HepG2 (cell line): Measurements from ENCODE around the gene CRTAC1. TPM values are rescaled to one million over a fixed set of nuclear protein-coding genes. Genes with fewer than 3 reads are reported as not detected.

ENCODE experiments used
- ATAC-seq: fragments of 200-7000 bp; cut with Tn5 transposase; 3 replicates; pipeline ENCODE4 v1.9.1; 2020; ENCODE audit warnings: mild to moderate bottlenecking, moderate library complexity
- BruUV-seq: library from RNA; stranded (reverse); fragments of 400-500 nt; replicated peaks from 2 replicates; lab custom pipeline; 2021; lab: Mats Ljungman, UMichigan
- CTCF ChIA-PET: fragments of 300-600 bp; formaldehyde crosslinking; extraction: SDS; loops from one replicate; lab custom pipeline; 2021; ENCODE audit warnings: low total read pairs, inconsistent platforms, low intra/inter-chr PET ratio; lab: Yijun Ruan, JAX
- POLR2A ChIA-PET: fragments of 350-600 bp; sonication (Branson Sonifier 250); formaldehyde crosslinking; loops from one replicate; lab custom pipeline; 2020; ENCODE audit warnings: antibody characterized with exemption, inconsistent platforms; lab: Yijun Ruan, JAX
- DNase-seq: peaks from one replicate; pipeline ENCODE4 v3.0.0-alpha.2; 2015; ENCODE audit warnings: low spot score
- FAIRE-seq: peaks from 3 replicates; lab custom pipeline; 2011; peaks lifted over from hg19 to GRCh38; lab: Jason Lieb, UNC
- H2AFZ ChIP-seq: one replicate; pipeline ENCODE4 v1.6.1; 2011; ENCODE audit warnings: low read length, inconsistent platforms
- H3K27ac ChIP-seq: fragments of 300-600 bp; 3 replicates; pipeline ENCODE4 v1.8.0; 2011; ENCODE audit warnings: mixed run types, mild to moderate bottlenecking, mixed read lengths, low read length, inconsistent platforms; ENCODE audit not compliant: insufficient read depth; ENCODE audit errors: extremely low read length
- H3K27me3 ChIP-seq, 2 experiments: fragments of 200-600 bp in 1 of 2; 2 replicates in 1 of 2; 3 replicates in 1 of 2; pipeline versions ENCODE4 v1.6.0 to v1.8.0; 2011; ENCODE audit warnings: low read length in 2 of 2, mild to moderate bottlenecking in 2 of 2, moderate library complexity in 2 of 2, inconsistent platforms in 1 of 2; ENCODE audit not compliant: insufficient read depth in 2 of 2, control insufficient read depth in 1 of 2
- H3K36me3 ChIP-seq, 2 experiments: fragments of 200-600 bp in 1 of 2; replicated peaks in 1 of 2; 2 replicates in 1 of 2; 3 replicates in 1 of 2; pipeline versions ENCODE4 v1.5.1 to v1.8.0; 2011; ENCODE audit warnings: low read length in 2 of 2, inconsistent platforms in 1 of 2; ENCODE audit not compliant: insufficient read depth in 2 of 2, control insufficient read depth in 1 of 2
- H3K4me1 ChIP-seq: 2 replicates; pipeline ENCODE4 v1.5.1; 2012; ENCODE audit warnings: low read length, inconsistent platforms; ENCODE audit not compliant: insufficient read depth
- H3K4me2 ChIP-seq: 2 replicates; pipeline ENCODE4 v1.6.0; 2011; ENCODE audit warnings: low read depth, low read length, inconsistent platforms
- H3K4me3 ChIP-seq, 3 experiments: fragments of 200-600 bp in 1 of 3; sonication (generic), shearing (Covaris generic) in 1 of 3; replicated peaks in 1 of 3; 2 replicates each; pipeline ENCODE4 v1.5.1; 2011 to 2016; ENCODE audit warnings: low read length in 3 of 3, inconsistent platforms in 2 of 3, low read depth in 2 of 3, mild to moderate bottlenecking in 2 of 3, control low read depth in 1 of 3, mixed read lengths in 1 of 3; ENCODE audit not compliant: insufficient read depth in 1 of 3
- H3K79me2 ChIP-seq: one replicate; pipeline ENCODE4 v1.6.1; 2011; ENCODE audit warnings: low read length, inconsistent platforms; ENCODE audit not compliant: insufficient read depth
- H3K9ac ChIP-seq: 2 replicates; pipeline ENCODE4 v1.6.0; 2011; ENCODE audit warnings: mild to moderate bottlenecking, low read depth, low read length, inconsistent platforms; ENCODE audit not compliant: insufficient read depth
- H3K9me3 ChIP-seq: 2 replicates; pipeline ENCODE4 v1.5.1; 2012; ENCODE audit warnings: mild to moderate bottlenecking, low read length
- H4K20me1 ChIP-seq: 2 replicates; pipeline ENCODE4 v1.6.0; 2011; ENCODE audit warnings: inconsistent platforms, mild to moderate bottlenecking, low read length, moderate library complexity; ENCODE audit not compliant: insufficient read depth
- CTCF ChIP-seq: sonication (generic); formaldehyde crosslinking; IDR thresholded peaks from 2 replicates; pipeline ENCODE4 v1.5.0; 2020; ENCODE audit warnings: mild to moderate bottlenecking, missing genetic modification reagents, moderate library complexity
- FLYWCH1 ChIP-seq: sonication (generic); formaldehyde crosslinking; IDR thresholded peaks from 2 replicates; pipeline ENCODE4 v1.8.1; 2023; ENCODE audit warnings: mild to moderate bottlenecking, missing genetic modification reagents
- FOXA3 ChIP-seq: IDR thresholded peaks from 2 replicates; pipeline ENCODE4 v1.6.1; 2016; ENCODE audit warnings: missing genetic modification reagents, missing compliant biosample characterization
- FOXM1 ChIP-seq: sonication (generic); formaldehyde crosslinking; IDR thresholded peaks from 2 replicates; pipeline ENCODE4 v1.5.0; 2020; ENCODE audit warnings: missing genetic modification reagents
- FOXP1 ChIP-seq, 2 experiments: fragments of 450-650 bp in 1 of 2; IDR thresholded peaks; 2 replicates each; pipeline ENCODE4 v1.6.1; 2017 to 2018; ENCODE audit warnings: antibody characterized with exemption in 1 of 2
- HMG20A ChIP-seq: IDR thresholded peaks from 2 replicates; pipeline ENCODE4 v1.6.1; 2016; ENCODE audit warnings: borderline replicate concordance
- MZF1 ChIP-seq: sonication (generic); formaldehyde crosslinking; IDR thresholded peaks from 2 replicates; pipeline ENCODE4 v1.8.1; 2023; ENCODE audit warnings: mild to moderate bottlenecking, missing genetic modification reagents, borderline replicate concordance
- RBAK ChIP-seq: sonication (generic); formaldehyde crosslinking; IDR thresholded peaks from 2 replicates; pipeline ENCODE4 v1.5.1; 2020; ENCODE audit warnings: mild to moderate bottlenecking, missing genetic modification reagents
- RFXAP ChIP-seq: sonication (generic); formaldehyde crosslinking; IDR thresholded peaks from 2 replicates; pipeline ENCODE4 v1.4.0; 2020; ENCODE audit warnings: missing genetic modification reagents, borderline replicate concordance
- SMC3 ChIP-seq: IDR thresholded peaks from 2 replicates; pipeline ENCODE4 v1.6.1; 2011; ENCODE audit warnings: low read length, improper control_type of control experiment
- STAG1 ChIP-seq: sonication (generic); formaldehyde crosslinking; IDR thresholded peaks from 2 replicates; pipeline ENCODE4 v1.4.0; 2020; ENCODE audit warnings: missing genetic modification reagents
- TBX2 ChIP-seq: sonication (generic); formaldehyde crosslinking; IDR thresholded peaks from 2 replicates; pipeline ENCODE4 v1.5.0; 2020; ENCODE audit warnings: missing genetic modification reagents, mild to moderate bottlenecking, borderline replicate concordance
- XRCC5 ChIP-seq: fragments of 200-400 bp; formaldehyde crosslinking; optimal IDR thresholded peaks from 2 replicates; pipeline ENCODE3; 2017; ENCODE audit warnings: mild to moderate bottlenecking, low read length
- ZFP36L1 ChIP-seq: sonication (generic); formaldehyde crosslinking; IDR thresholded peaks from 2 replicates; pipeline ENCODE4 v1.8.0; 2022; ENCODE audit warnings: mild to moderate bottlenecking, missing genetic modification reagents, moderate library complexity
- ZFP37 ChIP-seq: sonication (generic); formaldehyde crosslinking; IDR thresholded peaks from 2 replicates; pipeline ENCODE4 v1.4.0; 2020; ENCODE audit warnings: missing genetic modification reagents, borderline replicate concordance
- ZMYM3 ChIP-seq: sonication (generic); formaldehyde crosslinking; IDR thresholded peaks from 2 replicates; pipeline ENCODE4 v1.5.1; 2020; ENCODE audit warnings: mild to moderate bottlenecking, missing genetic modification reagents
- ZNF567 ChIP-seq: sonication (generic); formaldehyde crosslinking; IDR thresholded peaks from 2 replicates; pipeline ENCODE4 v1.8.1; 2023; ENCODE audit warnings: mild to moderate bottlenecking, missing genetic modification reagents, borderline replicate concordance
- ZNF605 ChIP-seq: sonication (generic); formaldehyde crosslinking; IDR thresholded peaks from 2 replicates; pipeline ENCODE4 v1.8.0; 2022; ENCODE audit warnings: mild to moderate bottlenecking, missing genetic modification reagents
- ZNF773 ChIP-seq: sonication (generic); formaldehyde crosslinking; IDR thresholded peaks from 2 replicates; pipeline ENCODE4 v1.4.0; 2020; ENCODE audit warnings: missing genetic modification reagents, borderline replicate concordance
- ZXDC ChIP-seq: sonication (generic); formaldehyde crosslinking; IDR thresholded peaks from 2 replicates; pipeline ENCODE4 v1.5.0; 2020; ENCODE audit warnings: mild to moderate bottlenecking, missing genetic modification reagents
- WGBS: methylation state at CpG from one replicate; pipeline ENCODE4 v1.1.6; 2017; ENCODE audit warnings: low lambda C conversion rate; 5-methylcytosine and 5-hydroxymethylcytosine counted together
- in situ Hi-C: cut with HindIII; loops from 2 replicates; pipeline ENCODE4 v1.10.0; 2017; ENCODE audit warnings: low pct_unique_long_range_greater_than_20kb; ENCODE audit not compliant: extremely low pct_ligation_motif_present
- intact Hi-C: fragments of 100-400 bp; cut with micrococcal nuclease; formaldehyde crosslinking; loops from one replicate; pipeline ENCODE4 v1.10.0; 2022; ENCODE audit not compliant: unreplicated experiment
- polyA plus RNA-seq, 8 experiments: library from polyadenylated mRNA; depleted of rRNA in 3 of 8; stranded (reverse) in 7 of 8; unstranded in 1 of 8; fragments of >200 nt; fragmentation: Illumina TruSeq in 4 of 8; extraction: Trizol in 4 of 8; gene quantifications; 2 replicates each; pipeline versions ENCODE4 v1.2.1 to v1.2.3, GENCODE V29; 2011 to 2016; ENCODE audit warnings: low read depth in 4 of 8, missing spikeins in 1 of 8, mixed read lengths in 1 of 8; ENCODE audit not compliant: insufficient read depth in 1 of 8
- total RNA-seq, 5 experiments: library from RNA; depleted of rRNA; stranded (reverse); fragments of >200 nt; fragmentation: Illumina TruSeq; extraction: Trizol; gene quantifications; 2 replicates each; pipeline ENCODE4 v1.2.3, GENCODE V29; 2016; ENCODE audit warnings: low read depth in 1 of 5

CRTAC1 gene
- total and polyA plus RNA-seq, 2 of the 13 experiments (the other 11 are each of a cell fraction or from before 2014, with no cell fraction given) = not detected

DNA sequence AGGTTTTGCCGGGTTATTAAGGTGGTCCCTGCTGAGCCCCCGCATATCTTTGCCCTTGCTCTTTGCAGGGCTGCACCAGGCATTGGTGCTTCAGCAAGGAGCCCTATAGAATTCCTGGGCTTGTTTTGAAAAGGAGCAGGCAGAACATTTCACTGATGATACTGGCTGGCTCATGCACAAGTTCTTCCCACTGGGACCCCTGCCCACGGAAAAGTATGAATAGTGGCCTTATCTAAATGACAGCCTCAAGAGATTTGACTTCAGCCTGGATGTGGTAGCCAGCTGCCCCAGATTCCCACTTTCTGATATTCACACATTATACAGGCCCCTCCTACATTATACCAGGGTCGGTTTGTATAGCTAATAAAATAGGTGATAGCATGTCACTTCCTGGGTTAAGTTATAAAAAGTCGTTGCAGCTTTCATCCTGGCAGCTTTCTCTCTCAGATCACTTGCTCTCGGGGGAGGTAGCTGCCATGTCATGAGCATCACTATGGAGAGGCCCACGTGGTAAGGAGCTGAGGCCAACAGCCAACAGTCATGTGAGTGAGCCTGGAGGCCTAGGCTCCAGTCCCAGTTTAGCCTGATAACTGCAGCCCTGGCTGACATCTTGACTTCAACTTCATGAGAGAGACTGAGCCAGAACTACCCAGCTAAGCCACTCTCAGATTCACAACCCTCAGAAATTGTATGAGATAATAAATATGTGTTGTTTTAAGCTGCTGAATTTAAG is 16.8 kb upstream of the CRTAC1 start (continued):
- TF ChIP-seq ZXDC (CRISPR knock-in tag) (no peak), ZMYM3 (CRISPR knock-in tag) (no peak), ZNF605 (no peak)

GRCh38 chr10:98045785-98046389 is 15.5 kb upstream of the CRTAC1 start:
- Histone ChIP-seq H3K36me3 (no peaks in the 10 kb centered on the region), H3K4me1 (no peaks in the 10 kb centered on the region), H3K9me3 (no peaks in the 10 kb centered on the region), H3K4me2 (no peak overlapping the region), H3K4me3 (no peak overlapping the region), H2AFZ (no peak overlapping the region), H4K20me1 (no peaks in the 10 kb centered on the region), H3K27me3 (peaks cover 0 to 19% of the 10 kb centered on the region in 2 experiments; a peak in 3 of 5 replicates), H3K79me2 (no peaks in the 10 kb centered on the region), H3K27ac (no peak overlapping the region), H3K9ac (no peak overlapping the region)
- peak; percentile 52 for DNase-seq
- ChIA-PET POLR2A (no interaction called here), CTCF (interaction anchor here (1.5 kb wide), 1 partner anchor 131 kb away, joined by 13 read pairs; no protein-coding TSS in a partner anchor)
- WGBS = 11% methylated on average over 6 of the region's 6 CpGs
- intact Hi-C loops (loop anchor here (1.0 to 10.0 kb wide), 2 partner anchors 132 to 261 kb away; no protein-coding TSS in a partner anchor), in situ Hi-C loops (no loop called here)
- FAIRE-seq = peak; percentile 60
- peak; percentile 85 for ATAC-seq
- BruUV-seq = no TSS peak
- TF ChIP-seq FLYWCH1 (CRISPR knock-in tag) (no peak), FOXP1 (IDR thresholded peaks at IDR 0.05) (no peak), FOXP1 (CRISPR knock-in tag; IDR thresholded peaks at IDR 0.05) (no peak), ZFP36L1 (CRISPR knock-in tag) (no peak), RBAK (CRISPR knock-in tag) (no peak), CTCF (CRISPR knock-in tag) (peak; percentile 80), ZNF773 (CRISPR knock-in tag) (no peak), XRCC5 (peak; percentile 52), TBX2 (no peak), FOXM1 (CRISPR knock-in tag) (no peak), ZNF567 (CRISPR knock-in tag) (no peak), HMG20A (no peak), RFXAP (CRISPR knock-in tag) (no peak), SMC3 (peak; percentile 61; the same call in 1 of the 2 replicates), FOXA3 (CRISPR knock-in tag) (no peak), ZFP37 (CRISPR knock-in tag) (no peak), MZF1 (CRISPR knock-in tag) (no peak), STAG1 (CRISPR knock-in tag) (peak; percentile 42)
